Uterus (tissue), 4 donors: ENCODE data around the gene RIPOR1. TPM values are rescaled to one million over a fixed set of nuclear protein-coding genes. Genes with fewer than 3 reads are reported as not detected.

Experiments used
- DNase-seq, 2 donors: peaks; one replicate each; pipeline ENCODE4 v3.0.0-alpha.2; 2019 to 2020
- H3K27ac ChIP-seq, 2 donors: fragments of 200-600 bp; sonication (generic); 1 replicate in 1 of 2; 2 replicates in 1 of 2; pipeline ENCODE4 v1.5.1; 2016 to 2018
- H3K27me3 ChIP-seq, 2 donors: fragments of 200-600 bp; sonication (generic); one replicate each; pipeline ENCODE4 v1.5.1; 2018 to 2019; ENCODE audit warnings: control low read depth in 1 of 2
- H3K36me3 ChIP-seq, 2 donors: fragments of 200-600 bp; sonication (generic); one replicate each; pipeline ENCODE4 v1.5.1; 2019; ENCODE audit warnings: control low read depth in 1 of 2
- H3K4me1 ChIP-seq, 2 donors: fragments of 200-600 bp; sonication (generic); one replicate each; pipeline ENCODE4 v1.5.1; 2018 to 2019; ENCODE audit warnings: control low read depth in 1 of 2
- H3K4me3 ChIP-seq, 2 donors: fragments of 200-600 bp; sonication (generic); 1 replicate in 1 of 2; 2 replicates in 1 of 2; pipeline ENCODE4 v1.5.1; 2018 to 2019; ENCODE audit warnings: mild to moderate bottlenecking in 1 of 2
- H3K9me3 ChIP-seq, 2 donors: fragments of 200-600 bp; sonication (generic); one replicate each; pipeline ENCODE4 v1.5.1; 2019; ENCODE audit warnings: control low read depth in 1 of 2
- POLR2A ChIP-seq, 2 donors: fragments of 450-650 bp; IDR thresholded peaks; one replicate each; pipeline ENCODE4 v1.6.1; 2016; ENCODE audit warnings: antibody characterized with exemption in 2 of 2, mild to moderate bottlenecking in 1 of 2, moderate library complexity in 1 of 2
- intact Hi-C: fragments of 100-400 bp; cut with DNase I; formaldehyde crosslinking; loops from one replicate; pipeline ENCODE4 v1.15.1; 2023; ENCODE audit warnings: low total_unique reads
- total RNA-seq, 4 donors: library from RNA; depleted of rRNA in 3 of 4; stranded (reverse); fragments of >200 nt in 3 of 4; gene quantifications; one replicate each; pipeline versions ENCODE4 v1.1.0 to v1.2.4, GENCODE V29; 2014 to 2023
- TF ChIP-seq, protein P1 (sequence below), 4 experiments: fragments of 200-600 bp in 2 of 4; fragments of 450-650 bp in 2 of 4; sonication (generic) in 2 of 4; IDR thresholded peaks; one replicate each; pipeline ENCODE4 v1.5.1; 2016 to 2019; ENCODE audit warnings: antibody characterized with exemption in 4 of 4, mild to moderate bottlenecking in 2 of 4, moderate library complexity in 1 of 4
- donor health status: DM: yes; HTN: yes; CAD: no.

Gene RIPOR1
- total RNA-seq, 4 donors from 2014 or later: 48.2 to 137 (median 57.4) TPM

DNA sequence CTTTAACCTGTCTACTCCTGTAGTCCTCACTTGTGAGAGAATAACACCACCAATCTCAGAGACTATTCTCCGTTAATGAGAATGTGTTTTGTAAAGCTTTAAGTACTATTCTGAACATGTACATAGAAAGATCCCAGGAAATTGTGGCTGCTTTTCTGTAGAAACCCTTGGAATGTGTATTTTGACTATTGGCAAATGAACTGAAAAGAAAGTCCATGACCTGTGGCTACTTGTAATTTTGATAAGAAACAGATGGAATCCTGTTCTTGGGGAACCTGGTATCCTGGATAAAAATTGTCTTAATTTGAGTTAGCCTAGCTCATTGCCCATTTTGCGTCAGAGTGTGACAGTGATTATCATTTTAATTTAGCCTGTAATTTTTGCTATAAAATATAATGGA is 42.8 kb downstream of the RIPOR1 start:
- TF ChIP-seq, protein P1, sequence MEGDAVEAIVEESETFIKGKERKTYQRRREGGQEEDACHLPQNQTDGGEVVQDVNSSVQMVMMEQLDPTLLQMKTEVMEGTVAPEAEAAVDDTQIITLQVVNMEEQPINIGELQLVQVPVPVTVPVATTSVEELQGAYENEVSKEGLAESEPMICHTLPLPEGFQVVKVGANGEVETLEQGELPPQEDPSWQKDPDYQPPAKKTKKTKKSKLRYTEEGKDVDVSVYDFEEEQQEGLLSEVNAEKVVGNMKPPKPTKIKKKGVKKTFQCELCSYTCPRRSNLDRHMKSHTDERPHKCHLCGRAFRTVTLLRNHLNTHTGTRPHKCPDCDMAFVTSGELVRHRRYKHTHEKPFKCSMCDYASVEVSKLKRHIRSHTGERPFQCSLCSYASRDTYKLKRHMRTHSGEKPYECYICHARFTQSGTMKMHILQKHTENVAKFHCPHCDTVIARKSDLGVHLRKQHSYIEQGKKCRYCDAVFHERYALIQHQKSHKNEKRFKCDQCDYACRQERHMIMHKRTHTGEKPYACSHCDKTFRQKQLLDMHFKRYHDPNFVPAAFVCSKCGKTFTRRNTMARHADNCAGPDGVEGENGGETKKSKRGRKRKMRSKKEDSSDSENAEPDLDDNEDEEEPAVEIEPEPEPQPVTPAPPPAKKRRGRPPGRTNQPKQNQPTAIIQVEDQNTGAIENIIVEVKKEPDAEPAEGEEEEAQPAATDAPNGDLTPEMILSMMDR (IDR thresholded peaks at IDR 0.05): no peak
- TF ChIP-seq POLR2A (IDR thresholded peaks at IDR 0.05): no peak
- DNase-seq: no peak
- Histone ChIP-seq H3K27me3 (no peaks in the 10 kb centered on the region), H3K36me3 (no peaks in the 10 kb centered on the region), H3K27ac (no peak overlapping the region), H3K9me3 (no peaks in the 10 kb centered on the region), H3K4me3 (no peak overlapping the region), H3K4me1 (peaks cover 0 to 4% of the 10 kb centered on the region in 2 donors)
- intact Hi-C loops: no loop called here

DNA sequence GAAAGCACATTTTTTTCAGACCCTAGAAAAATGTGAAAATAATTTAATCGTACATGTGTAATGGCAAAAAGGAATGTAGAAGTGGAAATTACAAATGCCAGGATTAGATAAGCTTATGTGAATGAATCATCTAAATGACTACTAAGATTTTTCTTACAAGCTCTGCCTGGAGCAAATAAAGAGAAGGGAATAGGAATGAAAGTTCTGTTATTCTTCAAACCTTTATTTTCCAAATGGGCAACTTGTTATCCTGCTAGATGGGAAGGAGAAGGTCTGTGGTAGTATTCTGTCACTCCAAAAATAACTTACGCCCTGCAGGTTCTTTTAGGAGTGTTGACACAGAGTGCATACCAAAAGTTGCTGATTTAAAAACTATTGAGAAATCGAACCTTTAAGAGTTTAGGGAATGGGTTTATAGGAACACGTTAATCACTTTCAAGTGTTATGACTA is 43.4 kb downstream of the RIPOR1 start:
- TF ChIP-seq, protein P1 (IDR thresholded peaks at IDR 0.05): no peak
- TF ChIP-seq POLR2A (IDR thresholded peaks at IDR 0.05): no peak
- H3K4me1 ChIP-seq: peaks cover 0 to 4% of the 10 kb centered on the region in 2 donors
- H3K9me3 ChIP-seq: no peaks in the 10 kb centered on the region
- intact Hi-C loops: no loop called here
- no peaks in the 10 kb centered on the region for H3K36me3 ChIP-seq
- H3K27ac ChIP-seq: no peak overlapping the region
- H3K4me3 ChIP-seq: no peak overlapping the region
- H3K27me3 ChIP-seq: no peaks in the 10 kb centered on the region
- no peak for DNase-seq

DNA sequence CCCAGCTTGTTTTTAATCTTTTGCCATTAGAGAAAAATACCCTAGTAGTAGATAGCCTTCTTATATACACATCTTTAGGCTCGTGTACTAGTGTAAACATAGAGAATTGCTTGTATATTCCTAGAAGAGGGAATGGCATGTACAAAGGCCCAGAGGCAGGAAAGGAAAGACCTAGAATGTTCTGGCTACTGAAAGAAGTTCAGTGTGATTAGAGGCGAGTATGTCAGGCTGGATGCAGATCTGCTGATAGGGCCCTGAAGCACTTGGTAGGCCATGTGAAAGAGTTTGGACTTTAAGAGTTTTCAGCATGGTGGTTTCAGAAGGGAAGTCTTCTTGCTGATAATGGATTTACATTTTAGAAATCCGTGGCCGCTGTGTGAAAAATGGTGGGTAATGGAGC is 51.1 kb downstream of the RIPOR1 start:
- H3K9me3 ChIP-seq: no peaks in the 10 kb centered on the region
- no peaks in the 10 kb centered on the region for H3K27me3 ChIP-seq
- no peak overlapping the region for H3K4me3 ChIP-seq
- intact Hi-C loops: no loop called here
- no peaks in the 10 kb centered on the region for H3K4me1 ChIP-seq
- H3K36me3 ChIP-seq: no peaks in the 10 kb centered on the region
- H3K27ac ChIP-seq: no peak overlapping the region
- TF ChIP-seq, protein P1 (IDR thresholded peaks at IDR 0.05): no peak
- no peak for DNase-seq

DNA sequence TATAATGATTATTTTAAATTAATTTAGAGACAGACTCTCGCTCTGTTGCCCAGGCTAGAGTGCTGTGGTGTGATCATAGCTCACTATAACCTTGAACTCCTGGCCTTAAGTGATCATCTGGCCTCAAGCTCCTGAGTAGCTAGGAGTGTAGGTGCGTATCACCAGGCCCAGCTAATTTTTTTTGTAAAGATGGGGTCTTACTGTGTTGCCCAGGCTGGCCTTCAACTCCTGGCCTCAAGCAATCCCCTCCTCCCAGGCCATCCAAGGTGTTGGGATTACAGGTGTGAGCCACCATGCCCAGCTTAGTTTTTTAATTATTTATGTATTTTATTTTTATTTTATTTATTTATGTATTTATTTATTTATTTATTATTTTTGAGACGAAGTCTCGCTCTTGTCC is 51.6 kb downstream of the RIPOR1 start:
- TF ChIP-seq, protein P1 (IDR thresholded peaks at IDR 0.05): no peak
- no peak for TF ChIP-seq POLR2A (IDR thresholded peaks at IDR 0.05)
- H3K9me3 ChIP-seq: no peaks in the 10 kb centered on the region
- no peak for DNase-seq
- no peaks in the 10 kb centered on the region for H3K36me3 ChIP-seq
- intact Hi-C loops: no loop called here
- H3K27me3 ChIP-seq: no peaks in the 10 kb centered on the region
- H3K27ac ChIP-seq: no peak overlapping the region
- no peak overlapping the region for H3K4me3 ChIP-seq
- H3K4me1 ChIP-seq: no peaks in the 10 kb centered on the region

DNA sequence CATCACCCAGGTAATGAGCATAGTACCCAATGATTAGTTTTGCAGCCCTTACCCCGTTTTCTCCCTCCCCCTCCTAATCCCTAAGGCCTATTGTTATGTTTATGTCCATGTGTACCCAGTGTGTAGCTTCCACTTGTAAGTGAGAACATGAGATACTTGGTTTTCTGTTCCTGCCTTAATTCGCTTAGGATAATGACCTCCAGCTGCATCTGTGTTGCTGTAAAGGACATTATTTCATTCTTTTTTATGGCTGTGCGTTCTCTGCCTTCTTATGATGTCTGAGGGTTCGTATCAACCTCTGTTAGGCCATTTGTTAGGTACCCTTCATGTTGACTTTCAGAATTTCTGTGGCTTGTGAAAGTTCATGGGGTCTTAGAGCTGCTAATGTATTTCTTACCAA is 64.7 kb downstream of the RIPOR1 start:
- no peak overlapping the region for H3K27ac ChIP-seq
- no peaks in the 10 kb centered on the region for H3K4me1 ChIP-seq
- H3K36me3 ChIP-seq: no peaks in the 10 kb centered on the region
- H3K27me3 ChIP-seq: no peaks in the 10 kb centered on the region
- TF ChIP-seq POLR2A (IDR thresholded peaks at IDR 0.05): no peak
- TF ChIP-seq, protein P1 (IDR thresholded peaks at IDR 0.05): no peak
- H3K4me3 ChIP-seq: no peak overlapping the region
- intact Hi-C loops: no loop called here
- no peak for DNase-seq
- no peaks in the 10 kb centered on the region for H3K9me3 ChIP-seq
